Measurements from ENCODE around the gene DDAH2.
"Not testable (repeated sequence)": the region's sequence is repeated elsewhere in the genome, so short reads cannot be mapped to it uniquely, and the experiment has no call there.

The DDAH2 gene

GRCh38 chr6:31713465-31713864, 15.6 kb downstream of the DDAH2 start:
- no peak for DNase-seq (ENCODE audit: low spot score)

DNA sequence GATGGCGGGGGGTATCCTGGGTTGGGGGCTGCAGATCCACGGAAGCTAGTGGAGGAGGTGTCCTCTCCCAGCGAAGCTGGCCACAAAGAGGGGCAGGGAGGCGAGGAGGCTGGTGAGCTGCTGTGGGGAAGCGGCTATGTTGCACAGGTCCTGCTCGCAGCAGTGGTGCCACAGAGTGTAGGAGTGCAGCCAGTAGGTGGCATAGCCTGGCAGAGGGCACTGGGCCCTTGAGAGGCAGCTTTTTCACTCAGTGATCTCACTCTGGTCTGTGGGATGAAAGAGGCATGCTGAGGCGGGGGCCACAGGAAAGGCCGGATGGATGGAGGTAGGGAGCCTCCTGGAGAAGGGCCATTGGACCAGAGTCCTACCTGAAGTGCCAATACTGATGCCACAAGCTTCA, 16.8 kb downstream of the DDAH2 start:
- no peak for DNase-seq (ENCODE audit: low spot score)

- DNase-seq (ENCODE audit: low spot score) = no peak
Observed at GRCh38 chr6:31711233-31711632, 17.9 kb downstream of the DDAH2 start.

- no peak for DNase-seq (ENCODE audit: low spot score)
Observed at GRCh38 chr6:31710523-31711219, 18.4 kb downstream of the DDAH2 start.

GRCh38 chr6:31709157-31709556, 19.9 kb downstream of the DDAH2 start:
- not testable (repeated sequence) for DNase-seq (ENCODE audit: low spot score)

GRCh38 chr6:31708224-31708623, 20.9 kb downstream of the DDAH2 start:
- DNase-seq (ENCODE audit: low spot score) = no peak

GRCh38 chr6:31707701-31708100, 21.4 kb downstream of the DDAH2 start:
- no peak for DNase-seq (ENCODE audit: low spot score)

DNA sequence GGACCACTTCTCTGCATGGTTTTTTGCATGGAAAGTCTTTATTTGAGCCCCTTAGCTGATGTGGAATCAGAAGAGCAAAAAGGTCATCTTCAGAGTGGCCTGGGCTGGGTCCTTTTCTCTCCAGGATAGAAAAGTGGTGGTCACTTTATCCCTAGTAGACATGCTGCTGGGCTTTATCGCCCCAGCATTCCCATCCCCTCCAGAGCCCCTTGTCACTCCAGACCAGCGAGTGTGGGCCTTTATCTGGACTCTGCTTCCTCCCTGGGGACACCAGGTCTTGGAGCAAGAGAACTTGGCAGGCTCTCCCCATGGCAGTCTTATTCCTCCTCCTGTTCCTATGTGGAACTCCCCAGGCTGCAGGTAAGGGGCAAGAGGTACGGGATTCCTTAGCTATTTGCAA, 22.5 kb downstream of the DDAH2 start, which contains the start of gene LY6G6F:
LY6G6F (plus strand) TSS at position 268 of the 400 bp plus-strand sequence; CDS start at position 309, 41 bp downstream.
- no peak for DNase-seq (ENCODE audit: low spot score)

DNA sequence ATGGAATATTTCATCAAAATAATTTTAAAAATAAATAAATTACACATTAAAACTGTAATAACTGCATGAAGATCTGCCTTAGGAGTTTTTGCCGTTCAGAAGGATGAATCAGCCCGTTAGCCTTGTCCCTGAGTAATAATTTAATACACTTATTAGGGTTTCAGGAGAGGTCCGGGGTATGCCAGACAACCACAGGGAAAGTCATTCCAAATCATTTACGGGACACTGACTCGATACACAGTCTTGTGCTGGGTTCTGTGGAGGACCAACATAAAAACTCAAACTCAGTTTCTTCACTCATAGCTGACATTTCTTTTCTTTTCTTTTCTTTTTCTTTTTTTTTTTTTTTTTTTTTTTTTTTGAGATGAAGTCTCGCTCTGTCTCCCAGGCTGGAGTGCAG, 23.2 kb downstream of the DDAH2 start:
- DNase-seq (ENCODE audit: low spot score) = no peak

GRCh38 chr6:31702819-31703716, 26.0 kb downstream of the DDAH2 start, which contains the start of gene ABHD16A:
ABHD16A (minus strand) TSS chr6:31703324; CDS start chr6:31703281, 43 bp downstream.
- DNase-seq (ENCODE audit: low spot score) = peak; percentile 100

DNA sequence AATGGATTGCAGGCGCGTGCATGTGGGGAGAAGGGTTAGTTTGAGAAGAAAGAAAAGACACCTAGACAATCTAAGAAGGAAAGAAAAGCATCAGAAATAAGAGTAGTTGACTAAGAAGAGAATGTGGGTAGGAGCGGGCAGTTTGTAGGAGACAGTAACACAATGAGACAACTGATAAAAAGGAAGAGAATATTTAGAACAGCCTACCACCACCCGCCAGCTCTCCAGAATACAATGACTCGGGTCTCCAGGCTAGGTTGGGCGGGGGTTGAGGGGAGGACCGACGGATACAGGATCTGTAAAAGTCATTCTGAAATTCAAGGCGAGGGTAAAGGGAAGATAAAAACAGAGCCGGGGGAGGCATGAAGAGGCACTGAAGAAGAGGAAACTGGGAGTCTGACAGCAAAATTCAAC, 26.7 kb downstream of the DDAH2 start:
- DNase-seq (ENCODE audit: low spot score) = peak; percentile 49

- no peak for DNase-seq (ENCODE audit: low spot score)
Observed at GRCh38 chr6:31701666-31702404, 27.3 kb downstream of the DDAH2 start.

DNA sequence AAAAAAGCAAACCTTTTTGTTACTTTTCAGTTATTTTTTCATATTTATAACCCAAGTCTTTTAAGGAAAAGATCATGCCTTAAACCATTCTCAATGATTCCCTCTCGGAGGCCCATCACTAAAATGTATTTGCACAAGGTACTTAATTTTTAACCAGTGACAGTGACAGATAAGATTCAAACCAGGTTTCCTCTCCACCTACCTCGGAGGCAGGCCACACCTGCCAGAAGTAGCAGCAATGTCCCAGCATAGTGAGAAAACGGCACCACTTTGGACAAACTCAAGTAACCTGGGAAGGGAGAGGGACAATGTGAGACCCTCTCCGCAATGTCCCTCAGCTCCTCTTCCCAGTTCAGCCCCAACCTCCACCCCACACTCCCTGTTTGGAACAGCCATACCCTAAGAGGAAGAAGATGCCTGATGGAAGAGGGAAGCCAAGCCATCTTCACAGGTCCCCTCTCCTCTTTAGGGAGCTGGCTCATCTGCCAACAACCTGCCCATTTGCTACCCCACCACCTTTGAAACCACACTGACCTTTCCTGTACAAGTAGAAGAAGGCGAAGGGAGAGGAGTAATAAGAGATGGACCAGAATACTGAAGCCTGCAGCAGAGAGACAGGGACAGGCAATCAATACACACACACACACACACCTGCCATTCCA, 28.2 kb downstream of the DDAH2 start:
- no peak for DNase-seq (ENCODE audit: low spot score)

- no peak for DNase-seq (ENCODE audit: low spot score)
Observed at GRCh38 chr6:31697555-31697954, 31.5 kb downstream of the DDAH2 start.

DNA sequence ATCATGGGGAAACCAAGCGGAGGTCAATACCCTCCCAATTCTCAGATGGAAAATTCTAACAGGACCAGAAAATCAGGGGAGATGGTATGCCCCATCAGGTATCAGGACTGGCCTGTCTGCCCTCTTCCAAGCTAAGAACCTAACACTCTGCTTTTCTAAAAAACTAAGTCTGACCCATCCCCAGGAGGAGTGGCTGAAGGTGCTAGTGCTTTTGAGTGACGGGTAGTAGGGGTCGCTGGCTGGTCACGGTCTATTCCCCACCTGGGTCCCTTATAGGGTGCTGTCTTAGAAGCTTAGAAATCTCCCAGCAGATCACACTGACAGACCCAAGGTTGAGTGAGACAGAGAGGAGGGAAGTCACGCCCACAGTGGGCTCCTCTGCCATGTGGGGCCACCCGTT, 35.6 kb downstream of the DDAH2 start:
- no peak for DNase-seq (ENCODE audit: low spot score)

- DNase-seq (ENCODE audit: low spot score) = no peak
Observed at GRCh38 chr6:31692886-31693285, 36.2 kb downstream of the DDAH2 start.

GRCh38 chr6:31692353-31692752, 36.7 kb downstream of the DDAH2 start:
- DNase-seq (ENCODE audit: low spot score) = no peak

DNA sequence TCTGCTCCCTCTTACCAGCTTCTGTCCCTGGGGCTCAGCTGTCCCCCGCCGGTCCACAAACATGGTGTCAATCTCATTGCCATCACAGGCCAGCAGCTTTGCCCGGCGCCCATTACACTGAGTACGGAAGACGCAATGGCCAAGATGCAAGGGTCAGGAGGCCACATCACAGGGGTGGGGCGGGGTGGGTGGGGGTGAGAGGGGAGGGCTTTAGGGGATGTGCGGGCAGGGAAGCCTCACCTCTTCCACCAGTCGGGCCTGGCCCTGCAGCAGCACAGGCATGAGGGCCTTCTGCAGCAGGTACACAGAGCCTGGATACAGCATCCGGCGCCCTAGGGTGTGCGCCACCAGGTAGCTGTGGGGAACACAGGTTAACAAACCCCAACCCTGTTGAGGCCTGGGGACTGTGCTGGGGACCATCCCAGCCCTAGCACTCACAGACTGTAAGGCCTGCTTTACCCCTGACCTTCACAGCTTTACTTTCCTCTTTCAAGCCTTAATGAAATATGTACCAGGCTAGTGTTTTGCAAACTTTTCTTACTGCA, 37.5 kb downstream of the DDAH2 start:
- DNase-seq (ENCODE audit: low spot score) = no peak

GRCh38 chr6:31691078-31691463, 38.0 kb downstream of the DDAH2 start:
- no peak for DNase-seq (ENCODE audit: low spot score)

DNA sequence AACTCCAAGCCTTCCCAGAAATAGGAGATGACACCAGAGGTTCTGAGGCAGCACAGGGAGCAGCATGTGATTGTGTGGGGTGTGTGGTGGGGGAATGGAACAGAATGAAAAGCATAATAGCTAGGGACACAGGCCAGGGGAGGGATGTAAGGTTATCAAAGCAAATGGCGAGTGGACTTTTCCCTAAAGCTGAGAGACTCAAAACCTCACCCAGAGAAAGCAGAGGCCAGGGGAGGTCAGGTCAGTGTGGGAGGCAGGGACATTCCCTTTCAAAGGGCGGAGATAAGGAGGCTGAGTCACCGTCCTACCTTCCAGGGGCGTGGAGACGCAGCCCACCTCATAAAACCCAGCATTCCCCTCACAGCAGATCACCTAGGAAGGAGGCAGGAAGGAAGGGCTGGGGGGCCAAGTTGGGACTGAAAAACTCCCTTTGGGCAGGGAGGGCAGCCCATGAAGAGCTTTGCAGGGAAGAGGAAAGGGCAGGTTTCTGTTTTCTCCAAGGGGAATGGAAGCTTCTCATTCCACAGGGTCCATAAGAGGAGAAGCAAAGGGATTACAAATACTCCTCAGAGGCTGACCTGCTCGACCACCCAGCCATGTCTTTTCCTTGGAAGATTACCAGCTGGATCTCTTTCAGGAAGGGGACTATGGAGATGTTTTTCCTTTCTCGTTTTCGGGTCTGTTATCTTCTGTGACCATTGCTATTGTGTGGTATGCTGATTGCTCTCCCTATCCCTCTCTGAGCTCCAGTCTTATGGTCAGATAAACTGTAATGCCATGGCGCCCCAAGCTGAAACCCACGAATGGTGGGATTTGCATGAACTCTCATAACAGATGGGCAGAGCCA, 38.6 kb downstream of the DDAH2 start:
- DNase-seq (ENCODE audit: low spot score) = no peak

All from COLO829 (cell line).